ENCODE data around the gene CUL3.
"Not testable (repeated sequence)": the region's sequence is repeated elsewhere in the genome, so short reads cannot be mapped to it uniquely, and the experiment has no call there.

- not testable (repeated sequence) for TF ChIP-seq CTCF (IDR thresholded peaks at IDR 0.05; ENCODE audit: poor library complexity); EZH2phosphoT487 (IDR thresholded peaks at IDR 0.05; ENCODE audit: low read depth, severe bottlenecking, unreplicated experiment)
Observed at GRCh38 chr2:224583033-224583432, 2.1 kb downstream of the CUL3 start.

Measured in hepatocyte (in vitro differentiated cells).